ENCODE results near the gene NLRP14. TPM values are rescaled to one million over a fixed set of nuclear protein-coding genes. Genes with fewer than 3 reads are reported as not detected.

NLRP14 gene
- total RNA-seq, 2 donors from 2014 or later: under 0.01 to 0.33 TPM

DNA sequence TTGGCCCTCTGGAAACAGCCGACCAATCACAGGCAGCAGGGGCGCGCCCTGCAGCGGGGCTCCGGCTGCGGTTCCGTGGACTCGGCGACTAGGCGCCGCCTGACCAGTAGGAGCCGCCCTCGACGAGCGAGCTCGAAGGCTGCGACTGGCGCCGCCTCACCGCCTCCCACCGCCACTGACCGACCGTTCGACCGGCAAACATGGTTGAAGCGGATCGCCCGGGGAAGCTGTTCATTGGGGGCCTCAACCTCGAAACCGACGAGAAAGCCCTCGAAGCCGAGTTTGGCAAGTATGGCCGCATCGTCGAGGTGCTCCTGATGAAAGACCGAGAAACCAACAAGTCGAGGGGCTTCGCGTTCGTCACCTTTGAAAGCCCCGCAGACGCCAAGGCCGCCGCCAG is 68.6 kb downstream of the NLRP14 start, which contains the start of gene RBMXL2:
RBMXL2 (plus strand) TSS at position 78 of the 400 bp plus-strand sequence; CDS start at position 201, 123 bp downstream.
- TF ChIP-seq POLR2A (IDR thresholded peaks at IDR 0.05) (no peak), CTCF (IDR thresholded peaks at IDR 0.05) (no peak)
- Histone ChIP-seq H3K27ac (no peak within 1 kb of the TSS), H3K9me3 (no peaks in the 10 kb centered on the region), H3K4me1 (no peaks in the 10 kb centered on the region), H3K27me3 (peaks cover 0 to 6% of the 10 kb centered on the region in 2 donors), H3K36me3 (replicated peaks in 1 of 2; ENCODE audit: insufficient read depth in 1 of 2, low read depth in 2 of 2) (no peaks in the 10 kb centered on the region), H3K4me3 (no peak within 1 kb of the TSS)
- no peak for ATAC-seq
- intact Hi-C loops (cut with DNase I): no loop called here
- WGBS, 2 donors: 71 to 73% methylated on average over 44 to 45 of the region's 45 CpGs
- no peak for DNase-seq

- no peak overlapping the region for H3K27ac ChIP-seq
- peaks cover 0 to 6% of the 10 kb centered on the region in 2 donors for H3K27me3 ChIP-seq
- intact Hi-C loops (cut with DNase I): loop anchor here (10.0 kb wide), 1 partner anchor 605 kb away; no protein-coding TSS in a partner anchor
- no peak for ATAC-seq
- no peak for DNase-seq
- no peaks in the 10 kb centered on the region for H3K4me1 ChIP-seq
- TF ChIP-seq POLR2A (IDR thresholded peaks at IDR 0.05): no peak
- H3K4me3 ChIP-seq: no peak overlapping the region
- 84 to 93% methylated on average over 28 to 90 of the region's 111 CpGs for WGBS, 2 donors
- no peaks in the 10 kb centered on the region for H3K36me3 ChIP-seq (replicated peaks in 1 of 2; ENCODE audit: insufficient read depth in 1 of 2, low read depth in 2 of 2)
- no peaks in the 10 kb centered on the region for H3K9me3 ChIP-seq
These were observed 69.3 kb downstream of the NLRP14 start for GRCh38 chr11:7089328-7090251.

DNA sequence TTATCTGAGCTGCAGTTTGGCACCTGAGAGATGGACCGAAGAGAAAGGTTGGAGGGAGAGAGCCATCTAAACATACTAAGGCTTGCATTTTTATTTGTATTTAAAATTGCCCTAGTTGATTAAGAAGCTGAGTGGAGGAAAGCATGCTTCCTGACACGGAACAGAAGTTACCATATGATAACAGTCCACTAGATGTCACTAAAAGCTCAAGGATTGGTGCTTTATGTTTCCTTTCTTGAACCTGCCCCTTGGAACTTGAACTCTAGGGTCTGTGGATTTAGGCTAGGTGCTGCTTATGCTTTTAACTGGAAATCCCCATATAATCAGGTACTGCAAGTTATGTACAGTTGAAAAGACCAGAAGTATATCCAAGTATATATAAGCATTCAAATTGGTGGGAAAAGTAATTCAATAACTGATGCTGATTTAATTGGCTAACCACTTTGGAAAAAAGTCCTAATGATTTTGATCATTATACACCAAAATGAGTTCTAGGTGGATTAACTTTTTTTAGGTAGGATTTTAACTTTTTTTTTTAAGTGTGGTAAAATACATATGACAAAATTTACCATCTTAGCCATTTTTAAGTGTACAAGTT is 78.1 kb downstream of the NLRP14 start:
- ATAC-seq: peak; percentile 52
- no peak for TF ChIP-seq POLR2A (IDR thresholded peaks at IDR 0.05)
- TF ChIP-seq CTCF (IDR thresholded peaks at IDR 0.05): peak; percentile 25 to 75 (median 73)
- H3K9me3 ChIP-seq: no peaks in the 10 kb centered on the region
- 2 to 3% methylated on average over 2 of the region's 2 CpGs for WGBS, 2 donors
- no peaks in the 10 kb centered on the region for H3K4me1 ChIP-seq
- H3K4me3 ChIP-seq: no peak overlapping the region
- H3K27ac ChIP-seq: no peak overlapping the region
- no peaks in the 10 kb centered on the region for H3K27me3 ChIP-seq
- peak in 1 of 4 donors; percentile 3 for DNase-seq
- intact Hi-C loops (cut with DNase I): loop anchor here (5.0 to 10.0 kb wide), 2 partner anchors 344 to 596 kb away; no protein-coding TSS in a partner anchor
- H3K36me3 ChIP-seq (replicated peaks in 1 of 2; ENCODE audit: insufficient read depth in 1 of 2, low read depth in 2 of 2): no peaks in the 10 kb centered on the region

GRCh38 chr11:7115780-7116179 is 95.5 kb downstream of the NLRP14 start:
- WGBS, 2 donors: 36 to 40% methylated on average over 1 of the region's 1 CpG
- H3K9me3 ChIP-seq: no peaks in the 10 kb centered on the region
- H3K27ac ChIP-seq: no peak overlapping the region
- intact Hi-C loops (cut with DNase I): no loop called here
- DNase-seq: no peak
- H3K4me3 ChIP-seq: no peak overlapping the region
- TF ChIP-seq POLR2A (IDR thresholded peaks at IDR 0.05): no peak
- TF ChIP-seq CTCF (IDR thresholded peaks at IDR 0.05): no peak
- ATAC-seq: no peak
- no peaks in the 10 kb centered on the region for H3K36me3 ChIP-seq (replicated peaks in 1 of 2; ENCODE audit: insufficient read depth in 1 of 2, low read depth in 2 of 2)
- no peaks in the 10 kb centered on the region for H3K27me3 ChIP-seq
- no peaks in the 10 kb centered on the region for H3K4me1 ChIP-seq

DNA sequence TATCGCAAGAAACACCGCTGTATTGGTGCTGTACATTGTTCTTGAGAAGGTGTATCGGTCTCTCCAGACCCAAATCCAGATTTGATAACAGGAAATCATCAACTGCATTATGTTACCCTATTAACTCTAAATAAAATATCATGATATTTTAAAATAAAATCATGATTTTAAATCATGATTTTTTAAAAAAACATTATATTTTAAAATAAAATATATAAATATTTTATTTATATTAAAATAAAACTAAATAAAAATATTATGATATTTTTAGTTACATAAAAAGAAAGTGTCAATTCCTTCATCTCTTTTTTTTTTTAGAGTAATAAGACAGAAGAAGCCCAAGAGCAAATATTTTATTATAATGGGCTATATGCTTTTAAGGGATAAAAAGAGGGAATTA is 96.1 kb downstream of the NLRP14 start:
- TF ChIP-seq CTCF (IDR thresholded peaks at IDR 0.05) (no peak), POLR2A (IDR thresholded peaks at IDR 0.05) (no peak)
- Histone ChIP-seq H3K27ac (no peak overlapping the region), H3K36me3 (replicated peaks in 1 of 2; ENCODE audit: insufficient read depth in 1 of 2, low read depth in 2 of 2) (no peaks in the 10 kb centered on the region), H3K4me1 (no peaks in the 10 kb centered on the region), H3K4me3 (no peak overlapping the region), H3K9me3 (no peaks in the 10 kb centered on the region), H3K27me3 (no peaks in the 10 kb centered on the region)
- WGBS, 2 donors: 72 to 99% methylated on average over 3 of the region's 3 CpGs
- intact Hi-C loops (cut with DNase I): no loop called here
- no peak for DNase-seq
- ATAC-seq: no peak

All from body of pancreas (tissue), 4 donors.